Activated CD8-positive, alpha-beta T cell treated with anti-CD3 and anti-CD28 coated beads, Interleukin-2, amount 10 ng/mL, durations not matched to agents 7 days and 5 days (primary cell): Measurements from ENCODE around the gene PTPN18. TPM values are rescaled to one million over a fixed set of nuclear protein-coding genes. Genes with fewer than 3 reads are reported as not detected.
A peak's percentile ranks its signal among the peaks of the same experiment; 100 is the strongest.

Experiments
- ATAC-seq: fragments of 150-1000 bp; cut with Tn5 transposase; one replicate; pipeline ENCODE4 v1.10.0; 2021; ENCODE audit warnings: moderate library complexity
- CTCF ChIA-PET: fragments of 350-600 bp; sonication (Branson Sonifier 250); formaldehyde crosslinking; loops from one replicate; lab custom pipeline; 2021; ENCODE audit warnings: antibody characterized with exemption; lab: Charles Lee
- POLR2A ChIA-PET: fragments of 350-600 bp; sonication (Branson Sonifier 250); formaldehyde crosslinking; loops from one replicate; lab custom pipeline; 2021; ENCODE audit warnings: antibody characterized with exemption; lab: Charles Lee
- DNase-seq: peaks from one replicate; pipeline ENCODE4 v3.0.0-alpha.2; 2020
- H3K27ac Mint-ChIP-seq: one replicate; pipeline ENCODE4 v1.8.0; 2021; ENCODE audit warnings: mild to moderate bottlenecking, mixed read lengths
- H3K27me3 Mint-ChIP-seq: one replicate; pipeline ENCODE4 v1.8.0; 2021; ENCODE audit warnings: low read depth, mixed read lengths
- H3K36me3 Mint-ChIP-seq: one replicate; pipeline ENCODE4 v1.8.0; 2021; ENCODE audit warnings: low read depth, mixed read lengths
- H3K4me1 Mint-ChIP-seq: one replicate; pipeline ENCODE4 v1.8.0; 2021; ENCODE audit warnings: low read depth, mixed read lengths
- H3K4me3 Mint-ChIP-seq: one replicate; pipeline ENCODE4 v1.8.0; 2021; ENCODE audit warnings: mild to moderate bottlenecking, mixed read lengths
- H3K9me3 Mint-ChIP-seq: one replicate; pipeline ENCODE4 v1.8.0; 2022; ENCODE audit warnings: mixed read lengths; ENCODE audit not compliant: insufficient read depth
- total RNA-seq, 2 experiments: library from RNA; stranded (reverse); gene quantifications; one replicate each; pipeline ENCODE4 v1.2.3, GENCODE V29; 2021

Gene PTPN18
- total RNA-seq, 2 experiments from 2014 or later: 67.0 to 71.9 TPM

GRCh38 chr2:130341562-130342019 is 14.3 kb upstream of the PTPN18 start:
- peak overlapping the region; percentile 100 for H3K27ac Mint-ChIP-seq
- ATAC-seq: no peak
- CTCF ChIA-PET: interaction anchor here (0.8 to 4.5 kb wide), 7 partner anchors 9 to 465 kb away, joined by 3 to 64 read pairs (median 13); partner anchors contain the start of genes MZT2B, PTPN18 and SMPD4

GRCh38 chr2:130342020-130342532 is 13.8 kb upstream of the PTPN18 start:
- peak overlapping the region; percentile 100 for H3K27ac Mint-ChIP-seq
- H3K27me3 Mint-ChIP-seq: no peaks in the 10 kb centered on the region
- peak; percentile 84 for ATAC-seq
- peaks cover 48% of the 10 kb centered on the region for H3K4me1 Mint-ChIP-seq
- H3K36me3 Mint-ChIP-seq: peaks cover 63% of the 10 kb centered on the region
- DNase-seq: peak; percentile 89
- CTCF ChIA-PET: interaction anchor here (0.8 to 4.5 kb wide), 7 partner anchors 10 to 465 kb away, joined by 3 to 64 read pairs (median 13); partner anchors contain the start of genes MZT2B, PTPN18 and SMPD4
- H3K4me3 Mint-ChIP-seq: peak overlapping the region; percentile 100
- no peaks in the 10 kb centered on the region for H3K9me3 Mint-ChIP-seq
- POLR2A ChIA-PET: interaction anchor here (0.6 to 3.8 kb wide), 12 partner anchors 9 to 1151 kb away, joined by 3 to 31 read pairs (median 12); partner anchors contain the start of gene SMPD4

More at GRCh38 chr2:130341562-130342019, 14.3 kb upstream of the PTPN18 start:
- no peaks in the 10 kb centered on the region for H3K27me3 Mint-ChIP-seq
- POLR2A ChIA-PET: interaction anchor here (0.6 to 3.8 kb wide), 10 partner anchors 8 to 161 kb away, joined by 3 to 31 read pairs (median 13); partner anchors contain the start of gene SMPD4
- H3K36me3 Mint-ChIP-seq: peaks cover 58% of the 10 kb centered on the region
- peak; percentile 42 for DNase-seq
- peak overlapping the region; percentile 100 for H3K4me3 Mint-ChIP-seq
- H3K9me3 Mint-ChIP-seq: no peaks in the 10 kb centered on the region
- peaks cover 47% of the 10 kb centered on the region for H3K4me1 Mint-ChIP-seq

- POLR2A ChIA-PET: interaction anchor here (0.7 to 3.8 kb wide), 10 partner anchors 9 to 1150 kb away, joined by 3 to 31 read pairs (median 13); partner anchors contain the start of gene SMPD4
- H3K36me3 Mint-ChIP-seq: peaks cover 67% of the 10 kb centered on the region
Measured at GRCh38 chr2:130342533-130343275, 13.2 kb upstream of the PTPN18 start, which contains the start of gene IMP4. TSS of gene IMP4 (plus strand) at chr2:130342897. CDS start at chr2:130342933, 36 bp downstream.

GRCh38 chr2:130344578-130344977 is 11.3 kb upstream of the PTPN18 start:
- ChIA-PET POLR2A (interaction anchor here (3.8 kb wide), 1 partner anchor 9 kb away, joined by 31 read pairs; no protein-coding TSS in a partner anchor), CTCF (interaction anchor here (1.2 to 4.5 kb wide), 2 partner anchors 12 to 47 kb away, joined by 3 to 64 read pairs; no protein-coding TSS in a partner anchor)
- peaks cover 66% of the 10 kb centered on the region for H3K36me3 Mint-ChIP-seq
- no peaks in the 10 kb centered on the region for H3K27me3 Mint-ChIP-seq
- no peak overlapping the region for H3K27ac Mint-ChIP-seq
- peak overlapping the region; percentile 100 for H3K4me3 Mint-ChIP-seq
- DNase-seq (no peak), ATAC-seq (no peak)
- H3K9me3 Mint-ChIP-seq: no peaks in the 10 kb centered on the region
- H3K4me1 Mint-ChIP-seq: peaks cover 40% of the 10 kb centered on the region

More at GRCh38 chr2:130342533-130343275, 13.2 kb upstream of the PTPN18 start, which contains the start of gene IMP4:
- Mint-ChIP-seq H3K27me3 (no peaks in the 10 kb centered on the region), H3K27ac (peak within 1 kb of the TSS; percentile 100), H3K9me3 (no peaks in the 10 kb centered on the region), H3K4me1 (peaks cover 44% of the 10 kb centered on the region), H3K4me3 (peak within 1 kb of the TSS; percentile 100)
- ATAC-seq (peak; percentile 90), DNase-seq (peak; percentile 98)
- CTCF ChIA-PET: interaction anchor here (0.8 to 4.5 kb wide), 8 partner anchors 9 to 466 kb away, joined by 3 to 64 read pairs (median 10); partner anchors contain the start of genes MZT2B, PTPN18 and SMPD4

- ChIA-PET CTCF (interaction anchor here (1.2 kb wide), 1 partner anchor 47 kb away, joined by 3 read pairs; no protein-coding TSS in a partner anchor), POLR2A (interaction anchor here (3.8 kb wide), 1 partner anchor 8 kb away, joined by 31 read pairs; no protein-coding TSS in a partner anchor)
- no peaks in the 10 kb centered on the region for H3K9me3 Mint-ChIP-seq
- H3K4me1 Mint-ChIP-seq: peaks cover 38% of the 10 kb centered on the region
- ATAC-seq (no peak), DNase-seq (no peak)
- peak overlapping the region; percentile 100 for H3K4me3 Mint-ChIP-seq
- H3K27ac Mint-ChIP-seq: no peak overlapping the region
- H3K36me3 Mint-ChIP-seq: peaks cover 62% of the 10 kb centered on the region
- no peaks in the 10 kb centered on the region for H3K27me3 Mint-ChIP-seq
Measured at GRCh38 chr2:130345091-130345490, 10.8 kb upstream of the PTPN18 start.

- CTCF ChIA-PET: no interaction called here
- Mint-ChIP-seq H3K27ac (no peak overlapping the region), H3K27me3 (no peaks in the 10 kb centered on the region), H3K4me3 (no peak overlapping the region), H3K36me3 (peaks cover 58% of the 10 kb centered on the region), H3K9me3 (no peaks in the 10 kb centered on the region), H3K4me1 (peaks cover 34% of the 10 kb centered on the region)
- DNase-seq: no peak
- no peak for ATAC-seq
- POLR2A ChIA-PET: no interaction called here
Measured at GRCh38 chr2:130345611-130346010, 10.2 kb upstream of the PTPN18 start.

DNA sequence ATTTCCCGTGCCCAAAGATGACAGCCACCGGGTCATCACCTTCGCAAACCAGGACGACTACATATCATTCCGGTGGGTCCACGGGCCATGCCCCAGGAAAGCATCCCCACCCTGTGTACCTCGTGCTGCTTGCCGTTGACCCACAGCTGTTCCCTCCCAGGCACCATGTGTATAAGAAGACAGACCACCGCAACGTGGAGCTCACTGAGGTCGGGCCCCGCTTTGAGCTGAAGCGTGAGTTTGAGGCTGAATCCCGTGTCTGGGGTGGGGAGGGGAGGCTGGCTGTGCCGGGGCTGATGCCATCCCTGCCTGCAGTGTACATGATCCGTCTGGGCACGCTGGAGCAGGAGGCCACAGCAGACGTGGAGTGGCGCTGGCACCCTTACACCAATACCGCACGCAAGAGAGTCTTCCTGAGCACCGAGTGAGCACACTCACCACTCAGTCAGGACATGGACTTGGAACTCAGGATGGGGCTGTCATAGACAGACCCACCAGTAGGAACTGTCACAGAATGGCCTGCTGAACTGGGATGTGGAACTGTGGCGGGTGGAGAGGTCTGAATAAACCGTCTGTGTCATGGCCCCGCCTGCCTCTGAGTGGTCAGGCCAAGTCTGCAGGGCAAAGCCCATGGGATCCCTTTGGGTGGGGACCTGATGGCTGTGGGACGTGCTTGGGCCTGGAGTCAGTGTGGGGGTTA is 9.7 kb upstream of the PTPN18 start:
- peaks cover 56% of the 10 kb centered on the region for H3K36me3 Mint-ChIP-seq
- no peak overlapping the region for H3K27ac Mint-ChIP-seq
- no peak overlapping the region for H3K4me3 Mint-ChIP-seq
- H3K4me1 Mint-ChIP-seq: peaks cover 31% of the 10 kb centered on the region
- ATAC-seq: no peak
- ChIA-PET CTCF (interaction anchor here (1.7 kb wide), 1 partner anchor 10 kb away, joined by 5 read pairs; the partner anchor contains the start of gene PTPN18), POLR2A (no interaction called here)
- H3K27me3 Mint-ChIP-seq: no peaks in the 10 kb centered on the region
- no peaks in the 10 kb centered on the region for H3K9me3 Mint-ChIP-seq
- no peak for DNase-seq

GRCh38 chr2:130346741-130347066 is 9.2 kb upstream of the PTPN18 start:
- CTCF ChIA-PET: interaction anchor here (1.7 kb wide), 1 partner anchor 9 kb away, joined by 5 read pairs; the partner anchor contains the start of gene PTPN18
- no peaks in the 10 kb centered on the region for H3K9me3 Mint-ChIP-seq
- ATAC-seq: no peak
- POLR2A ChIA-PET: no interaction called here
- no peaks in the 10 kb centered on the region for H3K27me3 Mint-ChIP-seq
- H3K27ac Mint-ChIP-seq: no peak overlapping the region
- peaks cover 26% of the 10 kb centered on the region for H3K4me1 Mint-ChIP-seq
- no peak for DNase-seq
- no peak overlapping the region for H3K4me3 Mint-ChIP-seq
- peaks cover 53% of the 10 kb centered on the region for H3K36me3 Mint-ChIP-seq

DNA sequence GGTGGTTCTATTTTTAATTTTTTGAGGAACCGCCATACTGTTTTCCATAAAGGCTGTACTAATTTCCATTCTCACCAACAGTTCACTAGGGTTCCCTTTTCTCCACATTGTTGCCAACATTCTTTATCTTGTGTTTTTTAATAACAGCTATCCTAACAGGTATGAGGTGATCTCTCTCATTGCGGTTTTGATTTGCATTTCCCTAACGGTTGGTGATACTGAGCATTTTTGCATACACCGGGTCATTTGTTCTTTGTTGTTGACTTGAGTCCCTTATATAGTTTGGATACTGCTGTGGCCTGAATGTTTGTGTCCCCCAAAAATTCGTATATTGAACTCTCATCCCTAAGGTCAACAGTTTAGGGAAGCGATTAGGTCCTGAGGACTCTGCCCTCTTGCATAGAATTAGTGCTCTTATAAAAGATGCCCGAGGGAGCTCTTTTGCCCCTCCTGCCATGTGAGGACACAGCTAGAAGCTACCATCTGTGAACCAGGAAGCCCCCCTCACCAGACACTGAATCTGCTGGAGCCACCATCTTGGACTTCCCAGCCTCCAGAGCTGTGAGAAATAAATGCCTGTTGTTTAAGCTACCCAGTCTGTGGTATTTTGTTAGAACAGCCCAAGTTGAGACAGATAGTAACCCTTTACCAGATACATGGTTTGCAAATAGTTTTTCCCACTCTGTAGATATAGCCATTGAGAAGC is 8.5 kb upstream of the PTPN18 start:
- no peak overlapping the region for H3K4me3 Mint-ChIP-seq
- POLR2A ChIA-PET: no interaction called here
- peaks cover 51% of the 10 kb centered on the region for H3K36me3 Mint-ChIP-seq
- DNase-seq (no peak), ATAC-seq (no peak)
- CTCF ChIA-PET: interaction anchor here (1.7 kb wide), 1 partner anchor 8 kb away, joined by 5 read pairs; the partner anchor contains the start of gene PTPN18
- no peaks in the 10 kb centered on the region for H3K9me3 Mint-ChIP-seq
- no peaks in the 10 kb centered on the region for H3K27me3 Mint-ChIP-seq
- H3K4me1 Mint-ChIP-seq: peaks cover 24% of the 10 kb centered on the region
- no peak overlapping the region for H3K27ac Mint-ChIP-seq

- CTCF ChIA-PET: no interaction called here
Measured at GRCh38 chr2:130349174-130349573, 6.7 kb upstream of the PTPN18 start.

More at GRCh38 chr2:130349174-130349573, 6.7 kb upstream of the PTPN18 start:
- no peaks in the 10 kb centered on the region for H3K27me3 Mint-ChIP-seq
- H3K27ac Mint-ChIP-seq: no peak overlapping the region
- no peak for ATAC-seq
- H3K4me3 Mint-ChIP-seq: no peak overlapping the region
- H3K36me3 Mint-ChIP-seq: peaks cover 43% of the 10 kb centered on the region
- no peaks in the 10 kb centered on the region for H3K9me3 Mint-ChIP-seq
- no peak for DNase-seq
- peaks cover 16% of the 10 kb centered on the region for H3K4me1 Mint-ChIP-seq
- POLR2A ChIA-PET: no interaction called here
